Measurements from ENCODE around the gene SYNE3.

Gene SYNE3

DNA sequence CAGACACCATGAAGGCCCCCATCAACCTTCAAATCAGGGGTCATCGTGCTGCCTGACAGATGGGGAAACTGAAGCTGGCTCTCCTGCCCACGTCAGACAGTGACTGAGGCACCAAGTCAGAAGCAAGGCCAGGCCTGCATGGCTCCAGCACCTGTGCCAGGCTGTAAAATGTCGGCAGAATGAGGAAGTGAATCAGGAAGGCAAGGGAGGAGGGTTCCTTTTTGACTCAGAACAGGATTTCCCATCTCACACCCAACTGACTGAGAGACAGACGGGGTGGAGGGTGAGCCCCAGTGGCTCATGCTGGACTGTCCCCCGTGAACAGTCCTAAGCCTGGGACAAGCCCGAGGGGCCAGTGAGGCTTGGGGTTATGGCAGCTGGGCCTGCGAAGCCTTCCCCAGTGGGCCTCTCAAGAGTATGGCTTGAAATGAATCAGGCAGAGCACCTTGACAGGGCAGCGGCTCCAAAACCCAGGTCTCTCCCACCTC, 20.9 kb downstream of the SYNE3 start:
- no peak for DNase-seq (ENCODE audit: low read depth)
- no peak overlapping the region for H3K4me3 ChIP-seq (ENCODE audit: control insufficient read depth, low read depth, low read length)
- TF ChIP-seq, protein P1, sequence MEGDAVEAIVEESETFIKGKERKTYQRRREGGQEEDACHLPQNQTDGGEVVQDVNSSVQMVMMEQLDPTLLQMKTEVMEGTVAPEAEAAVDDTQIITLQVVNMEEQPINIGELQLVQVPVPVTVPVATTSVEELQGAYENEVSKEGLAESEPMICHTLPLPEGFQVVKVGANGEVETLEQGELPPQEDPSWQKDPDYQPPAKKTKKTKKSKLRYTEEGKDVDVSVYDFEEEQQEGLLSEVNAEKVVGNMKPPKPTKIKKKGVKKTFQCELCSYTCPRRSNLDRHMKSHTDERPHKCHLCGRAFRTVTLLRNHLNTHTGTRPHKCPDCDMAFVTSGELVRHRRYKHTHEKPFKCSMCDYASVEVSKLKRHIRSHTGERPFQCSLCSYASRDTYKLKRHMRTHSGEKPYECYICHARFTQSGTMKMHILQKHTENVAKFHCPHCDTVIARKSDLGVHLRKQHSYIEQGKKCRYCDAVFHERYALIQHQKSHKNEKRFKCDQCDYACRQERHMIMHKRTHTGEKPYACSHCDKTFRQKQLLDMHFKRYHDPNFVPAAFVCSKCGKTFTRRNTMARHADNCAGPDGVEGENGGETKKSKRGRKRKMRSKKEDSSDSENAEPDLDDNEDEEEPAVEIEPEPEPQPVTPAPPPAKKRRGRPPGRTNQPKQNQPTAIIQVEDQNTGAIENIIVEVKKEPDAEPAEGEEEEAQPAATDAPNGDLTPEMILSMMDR (conservative IDR thresholded peaks at IDR 0.05; ENCODE audit: control insufficient read depth, insufficient read depth, low read depth, low read length), result no peak

- no peak overlapping the region for H3K4me3 ChIP-seq (ENCODE audit: control insufficient read depth, low read depth, low read length)
- TF ChIP-seq, protein P1 (conservative IDR thresholded peaks at IDR 0.05; ENCODE audit: control insufficient read depth, insufficient read depth, low read depth, low read length), result no peak
- no peak for DNase-seq (ENCODE audit: low read depth)
Measured at GRCh38 chr14:95495076-95495475, 21.4 kb downstream of the SYNE3 start.

GRCh38 chr14:95494456-95494855, 22.0 kb downstream of the SYNE3 start:
- DNase-seq (ENCODE audit: low read depth), result no peak
- TF ChIP-seq, protein P1 (conservative IDR thresholded peaks at IDR 0.05; ENCODE audit: control insufficient read depth, insufficient read depth, low read depth, low read length), result no peak

GRCh38 chr14:95493976-95494375, 22.5 kb downstream of the SYNE3 start:
- H3K4me3 ChIP-seq (ENCODE audit: control insufficient read depth, low read depth, low read length), result no peak overlapping the region
- no peak for DNase-seq (ENCODE audit: low read depth)

More at GRCh38 chr14:95494456-95494855, 22.0 kb downstream of the SYNE3 start:
- no peak overlapping the region for H3K4me3 ChIP-seq (ENCODE audit: control insufficient read depth, low read depth, low read length)

GRCh38 chr14:95493503-95493902, 22.9 kb downstream of the SYNE3 start:
- TF ChIP-seq, protein P1 (conservative IDR thresholded peaks at IDR 0.05; ENCODE audit: control insufficient read depth, insufficient read depth, low read depth, low read length), result no peak
- DNase-seq (ENCODE audit: low read depth), result no peak
- H3K4me3 ChIP-seq (ENCODE audit: control insufficient read depth, low read depth, low read length), result no peak overlapping the region

More at GRCh38 chr14:95493976-95494375, 22.5 kb downstream of the SYNE3 start:
- TF ChIP-seq, protein P1 (conservative IDR thresholded peaks at IDR 0.05; ENCODE audit: control insufficient read depth, insufficient read depth, low read depth, low read length), result no peak

DNA sequence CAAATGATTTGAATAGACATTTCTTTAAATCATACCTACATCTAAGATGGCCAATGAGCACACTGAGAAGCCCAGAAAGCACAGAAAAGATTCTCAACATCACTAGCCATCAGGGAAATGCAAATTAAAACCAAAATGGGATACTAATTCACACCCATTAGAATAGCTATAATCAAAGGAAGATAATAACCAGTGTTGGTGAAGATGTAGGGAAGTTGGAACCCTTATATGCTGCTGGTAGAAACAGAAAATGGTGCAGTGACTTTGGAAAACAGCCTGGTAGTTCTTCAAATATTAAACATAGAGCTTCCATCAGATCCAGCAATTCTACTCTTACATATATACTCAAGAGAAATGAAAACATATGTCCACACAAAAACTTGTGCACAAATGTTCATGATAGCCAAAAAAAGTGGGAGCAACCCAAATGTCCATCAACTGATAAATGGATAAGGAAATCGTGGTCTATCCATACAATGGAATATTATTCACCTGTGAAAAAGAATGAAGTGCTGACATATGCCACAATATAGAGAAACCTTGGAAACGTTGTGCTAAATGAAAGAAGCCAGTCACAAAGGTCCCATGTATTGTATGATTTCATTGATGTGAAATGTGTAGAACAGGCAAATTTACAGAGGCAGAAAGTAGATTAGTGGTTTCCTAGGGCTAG, 24.4 kb downstream of the SYNE3 start:
- no peak overlapping the region for H3K4me3 ChIP-seq (ENCODE audit: control insufficient read depth, low read depth, low read length)
- TF ChIP-seq, protein P1 (conservative IDR thresholded peaks at IDR 0.05; ENCODE audit: control insufficient read depth, insufficient read depth, low read depth, low read length), result no peak
- no peak for DNase-seq (ENCODE audit: low read depth)

All from fibroblast of mammary gland (primary cell).